HEK293 (cell line): ENCODE results near the gene ARHGAP26.
A peak's percentile ranks its signal among the peaks of the same experiment; 100 is the strongest.

Source experiments
- CTCF ChIA-PET: fragments of 350-600 bp; formaldehyde crosslinking; extraction: SDS; loops from one replicate; lab custom pipeline; 2021; ENCODE audit warnings: antibody characterized with exemption; lab: Yijun Ruan, JAX
- POLR2A ChIA-PET: fragments of 300-600 bp; formaldehyde crosslinking; extraction: SDS; loops from one replicate; lab custom pipeline; 2020; ENCODE audit warnings: antibody characterized with exemption, inconsistent platforms; lab: Yijun Ruan, JAX
- H3K27ac ChIP-seq: fragments of 200-500 bp; sonication (Bioruptor generic); 2 replicates; pipeline ENCODE4 v1.5.1; 2014; ENCODE audit warnings: low read depth, low read length, control low read depth, inconsistent platforms; ENCODE audit errors: extremely low read depth
- H3K36me3 ChIP-seq, 2 experiments: fragments of 200-500 bp in 1 of 2; sonication (Bioruptor generic) in 1 of 2; 1 replicate in 1 of 2; 2 replicates in 1 of 2; pipeline ENCODE4 v1.5.1; 2014 to 2017; ENCODE audit warnings: inconsistent platforms in 2 of 2, low read length in 2 of 2; ENCODE audit not compliant: control insufficient read depth in 2 of 2, insufficient read depth in 1 of 2
- H3K4me1 ChIP-seq: fragments of 200-500 bp; sonication (Bioruptor generic); 2 replicates; pipeline ENCODE4 v1.5.1; 2014; ENCODE audit warnings: mild to moderate bottlenecking, low read length, inconsistent platforms; ENCODE audit not compliant: control insufficient read depth, insufficient read depth
- H3K4me3 ChIP-seq: 2 replicates; pipeline ENCODE4 v1.5.1; 2011; ENCODE audit warnings: low read depth, mild to moderate bottlenecking, control low read depth, low read length, moderate library complexity
- H3K9me3 ChIP-seq: fragments of 200-500 bp; sonication (Bioruptor generic); 2 replicates; pipeline ENCODE4 v1.5.1; 2014; ENCODE audit warnings: low read depth, low read length, inconsistent platforms; ENCODE audit not compliant: control insufficient read depth, insufficient read depth
- BCL11B ChIP-seq: fragments of 450-650 bp; formaldehyde crosslinking; IDR thresholded peaks from 2 replicates; pipeline ENCODE4 v1.5.1; 2016; ENCODE audit warnings: low read depth, missing biosample characterization, missing genetic modification characterization
- GLI2 ChIP-seq: fragments of 450-650 bp; formaldehyde crosslinking; IDR thresholded peaks from 2 replicates; pipeline ENCODE4; 2017; ENCODE audit warnings: missing biosample characterization, missing genetic modification characterization, low read depth, borderline replicate concordance
- IKZF3 ChIP-seq: fragments of 450-650 bp; IDR thresholded peaks from 2 replicates; pipeline ENCODE4 v1.5.0; 2018; ENCODE audit warnings: missing biosample characterization, mild to moderate bottlenecking, missing genetic modification characterization, moderate library complexity
- MEIS1 ChIP-seq: sonication (generic); formaldehyde crosslinking; IDR thresholded peaks from 2 replicates; pipeline ENCODE4 v1.8.1; 2022; ENCODE audit warnings: missing genetic modification reagents, mild to moderate bottlenecking, borderline replicate concordance
- WT1 ChIP-seq: fragments of 450-650 bp; formaldehyde crosslinking; IDR thresholded peaks from 2 replicates; pipeline ENCODE4 v1.5.1; 2016; ENCODE audit warnings: missing biosample characterization, missing genetic modification characterization
- ZEB2 ChIP-seq: fragments of 450-650 bp; formaldehyde crosslinking; IDR thresholded peaks from 2 replicates; pipeline ENCODE4 v1.5.1; 2016; ENCODE audit warnings: missing biosample characterization, missing genetic modification characterization
- ZNF112 ChIP-seq: fragments of 450-650 bp; formaldehyde crosslinking; IDR thresholded peaks from 2 replicates; pipeline ENCODE4 v1.5.0; 2017; ENCODE audit warnings: missing biosample characterization, missing genetic modification characterization
- ZNF174 ChIP-seq: fragments of 450-650 bp; formaldehyde crosslinking; IDR thresholded peaks from 2 replicates; pipeline ENCODE4 v1.5.0; 2017; ENCODE audit warnings: missing biosample characterization, mild to moderate bottlenecking, missing genetic modification characterization
- ZNF473 ChIP-seq: fragments of 450-650 bp; formaldehyde crosslinking; IDR thresholded peaks from 2 replicates; pipeline ENCODE4 v1.5.1; 2017; ENCODE audit warnings: missing biosample characterization, missing genetic modification characterization
- ZNF585B ChIP-seq: fragments of 450-650 bp; formaldehyde crosslinking; IDR thresholded peaks from 2 replicates; pipeline ENCODE4 v1.5.1; 2016; ENCODE audit warnings: missing biosample characterization, missing genetic modification characterization
- TF ChIP-seq, protein P1 (sequence below): fragments of 450-650 bp; formaldehyde crosslinking; IDR thresholded peaks from 2 replicates; pipeline ENCODE4 v1.5.1; 2016; ENCODE audit warnings: missing biosample characterization, missing genetic modification characterization
- TF ChIP-seq, protein P2 (sequence below): fragments of 450-650 bp; formaldehyde crosslinking; IDR thresholded peaks from 2 replicates; pipeline ENCODE4 v1.5.1; 2016; ENCODE audit warnings: missing biosample characterization, missing genetic modification characterization
- TF ChIP-seq, protein P3 (sequence below): fragments of 450-650 bp; formaldehyde crosslinking; IDR thresholded peaks from 2 replicates; pipeline ENCODE4 v1.5.1; 2016; ENCODE audit warnings: missing biosample characterization, missing genetic modification characterization, borderline replicate concordance
- TF ChIP-seq, protein P4 (sequence below): fragments of 450-650 bp; formaldehyde crosslinking; IDR thresholded peaks from 2 replicates; pipeline ENCODE4 v1.5.1; 2016; ENCODE audit warnings: missing biosample characterization, missing genetic modification characterization
- TF ChIP-seq, protein P5 (sequence below): fragments of 450-650 bp; formaldehyde crosslinking; IDR thresholded peaks from 2 replicates; pipeline ENCODE4 v1.5.1; 2016; ENCODE audit warnings: missing biosample characterization, missing genetic modification characterization
- TF ChIP-seq, protein P6 (sequence below): fragments of 450-650 bp; formaldehyde crosslinking; IDR thresholded peaks from 2 replicates; pipeline ENCODE4 v1.5.1; 2016; ENCODE audit warnings: missing biosample characterization, missing genetic modification characterization

ARHGAP26 gene

DNA sequence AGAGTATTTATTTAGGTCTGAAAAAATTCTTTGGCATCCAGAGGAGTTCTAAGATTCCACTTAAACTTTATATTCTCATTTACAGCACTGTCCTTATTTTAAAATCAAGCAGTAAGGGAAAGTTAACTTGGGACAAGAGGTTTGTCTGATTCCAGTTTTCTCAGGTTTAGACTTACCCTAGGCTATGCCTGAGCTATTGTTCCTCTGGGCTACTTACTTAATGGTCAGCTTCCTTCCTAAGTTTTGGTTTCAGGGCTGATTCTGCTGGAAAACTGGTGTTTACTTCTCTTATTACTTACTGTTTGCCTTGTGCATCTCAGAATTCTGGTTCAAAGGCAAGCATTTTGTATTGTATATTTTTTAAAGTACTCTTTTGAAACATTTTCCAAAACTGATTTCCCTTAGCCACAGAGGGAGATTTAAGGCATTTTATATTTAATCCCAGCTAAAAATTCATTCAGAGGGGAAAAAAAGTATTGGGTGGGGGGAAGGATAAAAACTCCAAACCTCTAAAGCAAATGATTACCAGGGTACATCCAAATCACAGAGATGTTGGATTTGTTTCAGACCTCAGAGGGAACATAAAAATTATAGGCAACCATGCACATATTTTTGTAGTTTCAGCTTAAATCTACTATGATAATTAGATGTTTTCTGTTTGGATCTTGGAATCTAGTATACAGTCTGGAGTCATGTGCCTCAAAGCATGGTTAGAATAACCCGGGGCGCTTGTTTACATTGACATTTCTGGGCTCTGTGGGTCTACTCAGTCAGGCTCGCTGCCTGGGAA is 290.0 kb downstream of the ARHGAP26 start:
- Histone ChIP-seq H3K4me1 (peaks cover 19% of the 10 kb centered on the region), H3K27ac (no peak overlapping the region), H3K9me3 (no peaks in the 10 kb centered on the region), H3K36me3 (no peaks in the 10 kb centered on the region), H3K4me3 (no peak overlapping the region)
- ChIA-PET POLR2A (no interaction called here), CTCF (interaction anchor here (0.6 to 0.7 kb wide), 4 partner anchors 97 to 1080 kb away, joined by 3 to 4 read pairs (median 4); no protein-coding TSS in a partner anchor)
- TF ChIP-seq ZNF112 (tag by site-specific recombination) (no peak), ZNF174 (no peak), IKZF3 (no peak), WT1 (tag by site-specific recombination) (no peak), ZNF585B (tag by site-specific recombination) (no peak), GLI2 (tag by site-specific recombination) (no peak), BCL11B (no peak), ZNF473 (tag by site-specific recombination) (no peak), MEIS1 (CRISPR knock-in tag) (no peak)
- TF ChIP-seq, protein P1, sequence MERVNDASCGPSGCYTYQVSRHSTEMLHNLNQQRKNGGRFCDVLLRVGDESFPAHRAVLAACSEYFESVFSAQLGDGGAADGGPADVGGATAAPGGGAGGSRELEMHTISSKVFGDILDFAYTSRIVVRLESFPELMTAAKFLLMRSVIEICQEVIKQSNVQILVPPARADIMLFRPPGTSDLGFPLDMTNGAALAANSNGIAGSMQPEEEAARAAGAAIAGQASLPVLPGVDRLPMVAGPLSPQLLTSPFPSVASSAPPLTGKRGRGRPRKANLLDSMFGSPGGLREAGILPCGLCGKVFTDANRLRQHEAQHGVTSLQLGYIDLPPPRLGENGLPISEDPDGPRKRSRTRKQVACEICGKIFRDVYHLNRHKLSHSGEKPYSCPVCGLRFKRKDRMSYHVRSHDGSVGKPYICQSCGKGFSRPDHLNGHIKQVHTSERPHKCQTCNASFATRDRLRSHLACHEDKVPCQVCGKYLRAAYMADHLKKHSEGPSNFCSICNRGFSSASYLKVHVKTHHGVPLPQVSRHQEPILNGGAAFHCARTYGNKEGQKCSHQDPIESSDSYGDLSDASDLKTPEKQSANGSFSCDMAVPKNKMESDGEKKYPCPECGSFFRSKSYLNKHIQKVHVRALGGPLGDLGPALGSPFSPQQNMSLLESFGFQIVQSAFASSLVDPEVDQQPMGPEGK (tag by site-specific recombination) = no peak
- TF ChIP-seq, protein P2, sequence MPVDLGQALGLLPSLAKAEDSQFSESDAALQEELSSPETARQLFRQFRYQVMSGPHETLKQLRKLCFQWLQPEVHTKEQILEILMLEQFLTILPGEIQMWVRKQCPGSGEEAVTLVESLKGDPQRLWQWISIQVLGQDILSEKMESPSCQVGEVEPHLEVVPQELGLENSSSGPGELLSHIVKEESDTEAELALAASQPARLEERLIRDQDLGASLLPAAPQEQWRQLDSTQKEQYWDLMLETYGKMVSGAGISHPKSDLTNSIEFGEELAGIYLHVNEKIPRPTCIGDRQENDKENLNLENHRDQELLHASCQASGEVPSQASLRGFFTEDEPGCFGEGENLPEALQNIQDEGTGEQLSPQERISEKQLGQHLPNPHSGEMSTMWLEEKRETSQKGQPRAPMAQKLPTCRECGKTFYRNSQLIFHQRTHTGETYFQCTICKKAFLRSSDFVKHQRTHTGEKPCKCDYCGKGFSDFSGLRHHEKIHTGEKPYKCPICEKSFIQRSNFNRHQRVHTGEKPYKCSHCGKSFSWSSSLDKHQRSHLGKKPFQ (tag by site-specific recombination) = no peak
- TF ChIP-seq, protein P3, sequence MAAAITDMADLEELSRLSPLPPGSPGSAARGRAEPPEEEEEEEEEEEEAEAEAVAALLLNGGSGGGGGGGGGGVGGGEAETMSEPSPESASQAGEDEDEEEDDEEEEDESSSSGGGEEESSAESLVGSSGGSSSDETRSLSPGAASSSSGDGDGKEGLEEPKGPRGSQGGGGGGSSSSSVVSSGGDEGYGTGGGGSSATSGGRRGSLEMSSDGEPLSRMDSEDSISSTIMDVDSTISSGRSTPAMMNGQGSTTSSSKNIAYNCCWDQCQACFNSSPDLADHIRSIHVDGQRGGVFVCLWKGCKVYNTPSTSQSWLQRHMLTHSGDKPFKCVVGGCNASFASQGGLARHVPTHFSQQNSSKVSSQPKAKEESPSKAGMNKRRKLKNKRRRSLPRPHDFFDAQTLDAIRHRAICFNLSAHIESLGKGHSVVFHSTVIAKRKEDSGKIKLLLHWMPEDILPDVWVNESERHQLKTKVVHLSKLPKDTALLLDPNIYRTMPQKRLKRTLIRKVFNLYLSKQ (tag by site-specific recombination) = no peak
- TF ChIP-seq, protein P4, sequence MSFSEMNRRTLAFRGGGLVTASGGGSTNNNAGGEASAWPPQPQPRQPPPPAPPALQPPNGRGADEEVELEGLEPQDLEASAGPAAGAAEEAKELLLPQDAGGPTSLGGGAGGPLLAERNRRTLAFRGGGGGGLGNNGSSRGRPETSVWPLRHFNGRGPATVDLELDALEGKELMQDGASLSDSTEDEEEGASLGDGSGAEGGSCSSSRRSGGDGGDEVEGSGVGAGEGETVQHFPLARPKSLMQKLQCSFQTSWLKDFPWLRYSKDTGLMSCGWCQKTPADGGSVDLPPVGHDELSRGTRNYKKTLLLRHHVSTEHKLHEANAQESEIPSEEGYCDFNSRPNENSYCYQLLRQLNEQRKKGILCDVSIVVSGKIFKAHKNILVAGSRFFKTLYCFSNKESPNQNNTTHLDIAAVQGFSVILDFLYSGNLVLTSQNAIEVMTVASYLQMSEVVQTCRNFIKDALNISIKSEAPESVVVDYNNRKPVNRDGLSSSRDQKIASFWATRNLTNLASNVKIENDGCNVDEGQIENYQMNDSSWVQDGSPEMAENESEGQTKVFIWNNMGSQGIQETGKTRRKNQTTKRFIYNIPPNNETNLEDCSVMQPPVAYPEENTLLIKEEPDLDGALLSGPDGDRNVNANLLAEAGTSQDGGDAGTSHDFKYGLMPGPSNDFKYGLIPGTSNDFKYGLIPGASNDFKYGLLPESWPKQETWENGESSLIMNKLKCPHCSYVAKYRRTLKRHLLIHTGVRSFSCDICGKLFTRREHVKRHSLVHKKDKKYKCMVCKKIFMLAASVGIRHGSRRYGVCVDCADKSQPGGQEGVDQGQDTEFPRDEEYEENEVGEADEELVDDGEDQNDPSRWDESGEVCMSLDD (tag by site-specific recombination) = no peak

DNA sequence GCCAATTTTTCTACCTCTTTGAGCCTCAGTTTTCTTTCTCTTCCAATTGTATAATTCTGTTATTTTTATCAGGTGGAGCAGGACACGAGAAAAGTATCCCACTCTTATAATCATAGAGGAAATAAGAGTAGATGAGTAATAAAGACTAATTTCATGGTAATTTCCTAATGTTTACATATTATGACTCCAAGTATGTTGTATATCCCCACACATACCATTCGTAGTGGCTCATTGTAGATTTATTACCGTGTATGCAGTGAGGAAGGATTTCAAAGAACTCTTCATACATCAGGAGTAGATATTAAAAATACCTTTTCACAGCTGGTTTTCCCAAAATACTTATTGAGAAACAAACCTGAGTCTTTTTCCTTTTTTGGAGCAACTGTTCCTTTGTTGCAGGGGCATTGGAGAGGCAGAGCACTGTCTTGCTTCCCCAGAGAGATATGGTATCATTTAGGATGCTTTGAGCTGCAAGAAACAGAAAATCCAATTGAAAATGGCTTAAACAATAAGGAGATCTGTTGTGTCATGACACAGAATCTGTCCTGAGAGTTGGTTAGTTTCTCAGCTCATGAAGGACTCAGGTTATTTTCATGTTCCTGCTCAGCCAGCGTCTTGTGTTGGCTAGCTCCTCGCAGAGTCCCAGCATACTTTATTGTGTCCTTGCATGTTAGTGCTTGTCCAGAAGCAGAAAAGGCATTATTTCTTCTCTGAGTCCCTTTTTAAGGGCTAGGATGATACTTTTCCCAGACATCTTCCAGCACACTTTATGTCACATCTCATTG is 291.2 kb downstream of the ARHGAP26 start:
- H3K4me3 ChIP-seq = no peak overlapping the region
- ChIA-PET CTCF (interaction anchor here (1.4 kb wide), 1 partner anchor 136 kb away, joined by 4 read pairs; no protein-coding TSS in a partner anchor), POLR2A (no interaction called here)
- peak; percentile 33; the same call in 1 of the 2 replicates for TF ChIP-seq ZEB2 (tag by site-specific recombination)
- TF ChIP-seq, protein P5, sequence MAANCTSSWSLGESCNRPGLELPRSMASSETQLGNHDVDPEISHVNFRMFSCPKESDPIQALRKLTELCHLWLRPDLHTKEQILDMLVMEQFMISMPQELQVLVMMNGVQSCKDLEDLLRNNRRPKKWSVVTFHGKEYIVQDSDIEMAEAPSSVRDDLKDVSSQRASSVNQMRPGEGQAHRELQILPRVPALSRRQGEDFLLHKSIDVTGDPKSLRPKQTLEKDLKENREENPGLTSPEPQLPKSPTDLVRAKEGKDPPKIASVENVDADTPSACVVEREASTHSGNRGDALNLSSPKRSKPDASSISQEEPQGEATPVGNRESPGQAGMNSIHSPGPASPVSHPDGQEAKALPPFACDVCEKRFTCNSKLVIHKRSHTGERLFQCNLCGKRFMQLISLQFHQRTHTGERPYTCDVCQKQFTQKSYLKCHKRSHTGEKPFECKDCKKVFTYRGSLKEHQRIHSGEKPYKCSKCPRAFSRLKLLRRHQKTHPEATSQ (tag by site-specific recombination) = no peak
- TF ChIP-seq, protein P6, sequence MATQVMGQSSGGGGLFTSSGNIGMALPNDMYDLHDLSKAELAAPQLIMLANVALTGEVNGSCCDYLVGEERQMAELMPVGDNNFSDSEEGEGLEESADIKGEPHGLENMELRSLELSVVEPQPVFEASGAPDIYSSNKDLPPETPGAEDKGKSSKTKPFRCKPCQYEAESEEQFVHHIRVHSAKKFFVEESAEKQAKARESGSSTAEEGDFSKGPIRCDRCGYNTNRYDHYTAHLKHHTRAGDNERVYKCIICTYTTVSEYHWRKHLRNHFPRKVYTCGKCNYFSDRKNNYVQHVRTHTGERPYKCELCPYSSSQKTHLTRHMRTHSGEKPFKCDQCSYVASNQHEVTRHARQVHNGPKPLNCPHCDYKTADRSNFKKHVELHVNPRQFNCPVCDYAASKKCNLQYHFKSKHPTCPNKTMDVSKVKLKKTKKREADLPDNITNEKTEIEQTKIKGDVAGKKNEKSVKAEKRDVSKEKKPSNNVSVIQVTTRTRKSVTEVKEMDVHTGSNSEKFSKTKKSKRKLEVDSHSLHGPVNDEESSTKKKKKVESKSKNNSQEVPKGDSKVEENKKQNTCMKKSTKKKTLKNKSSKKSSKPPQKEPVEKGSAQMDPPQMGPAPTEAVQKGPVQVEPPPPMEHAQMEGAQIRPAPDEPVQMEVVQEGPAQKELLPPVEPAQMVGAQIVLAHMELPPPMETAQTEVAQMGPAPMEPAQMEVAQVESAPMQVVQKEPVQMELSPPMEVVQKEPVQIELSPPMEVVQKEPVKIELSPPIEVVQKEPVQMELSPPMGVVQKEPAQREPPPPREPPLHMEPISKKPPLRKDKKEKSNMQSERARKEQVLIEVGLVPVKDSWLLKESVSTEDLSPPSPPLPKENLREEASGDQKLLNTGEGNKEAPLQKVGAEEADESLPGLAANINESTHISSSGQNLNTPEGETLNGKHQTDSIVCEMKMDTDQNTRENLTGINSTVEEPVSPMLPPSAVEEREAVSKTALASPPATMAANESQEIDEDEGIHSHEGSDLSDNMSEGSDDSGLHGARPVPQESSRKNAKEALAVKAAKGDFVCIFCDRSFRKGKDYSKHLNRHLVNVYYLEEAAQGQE (tag by site-specific recombination) = 0 out of 2 replicates have a peak, but pooled peaks have one; percentile 44
- TF ChIP-seq, all 188 proteins: peak for 2
- Histone ChIP-seq H3K4me1 (peaks cover 11% of the 10 kb centered on the region), H3K36me3 (no peaks in the 10 kb centered on the region), H3K27ac (no peak overlapping the region), H3K9me3 (no peaks in the 10 kb centered on the region)
